Measurements from ENCODE around the gene UNC13C.

UNC13C gene

GRCh38 chr15:54547491-54547890, 569.2 kb downstream of the UNC13C start:
- Histone ChIP-seq H3K36me3 (ENCODE audit: insufficient read depth, low read depth, low read length) (no peaks in the 10 kb centered on the region), H3K27me3 (ENCODE audit: insufficient read depth, low read length) (no peaks in the 10 kb centered on the region), H3K27ac (ENCODE audit: low read length) (no peak overlapping the region), H3K9ac (ENCODE audit: low read depth, low read length) (no peak overlapping the region), H3K4me3 (ENCODE audit: low read length) (no peak overlapping the region), H3K4me1 (ENCODE audit: insufficient read depth, low read length) (no peaks in the 10 kb centered on the region), H3K9me3 (ENCODE audit: insufficient read depth, low read depth, low read length) (no peaks in the 10 kb centered on the region)

- Histone ChIP-seq H3K36me3 (ENCODE audit: insufficient read depth, low read depth, low read length) (no peaks in the 10 kb centered on the region), H3K4me3 (ENCODE audit: low read length) (no peak overlapping the region), H3K9me3 (ENCODE audit: insufficient read depth, low read depth, low read length) (no peaks in the 10 kb centered on the region), H3K27me3 (ENCODE audit: insufficient read depth, low read length) (no peaks in the 10 kb centered on the region), H3K27ac (ENCODE audit: low read length) (no peak overlapping the region), H3K4me1 (ENCODE audit: insufficient read depth, low read length) (no peaks in the 10 kb centered on the region), H3K9ac (ENCODE audit: low read depth, low read length) (no peak overlapping the region)
Measured at GRCh38 chr15:54550954-54551353, 572.7 kb downstream of the UNC13C start.

- Histone ChIP-seq H3K36me3 (ENCODE audit: insufficient read depth, low read depth, low read length) (no peaks in the 10 kb centered on the region), H3K4me3 (ENCODE audit: low read length) (no peak overlapping the region), H3K9ac (ENCODE audit: low read depth, low read length) (no peak overlapping the region), H3K4me1 (ENCODE audit: insufficient read depth, low read length) (no peaks in the 10 kb centered on the region), H3K27ac (ENCODE audit: low read length) (no peak overlapping the region), H3K27me3 (ENCODE audit: insufficient read depth, low read length) (no peaks in the 10 kb centered on the region), H3K9me3 (ENCODE audit: insufficient read depth, low read depth, low read length) (no peaks in the 10 kb centered on the region)
Measured at GRCh38 chr15:54556231-54556630, 578.0 kb downstream of the UNC13C start.

- Histone ChIP-seq H3K36me3 (ENCODE audit: insufficient read depth, low read depth, low read length) (no peaks in the 10 kb centered on the region), H3K4me1 (ENCODE audit: insufficient read depth, low read length) (no peaks in the 10 kb centered on the region), H3K9ac (ENCODE audit: low read depth, low read length) (no peak overlapping the region), H3K27ac (ENCODE audit: low read length) (no peak overlapping the region), H3K4me3 (ENCODE audit: low read length) (no peak overlapping the region), H3K9me3 (ENCODE audit: insufficient read depth, low read depth, low read length) (no peaks in the 10 kb centered on the region), H3K27me3 (ENCODE audit: insufficient read depth, low read length) (no peaks in the 10 kb centered on the region)
Measured at GRCh38 chr15:54559405-54560069, 581.3 kb downstream of the UNC13C start.

GRCh38 chr15:54560417-54560816, 582.2 kb downstream of the UNC13C start:
- H3K27ac ChIP-seq (ENCODE audit: low read length) = no peak overlapping the region
- no peaks in the 10 kb centered on the region for H3K36me3 ChIP-seq (ENCODE audit: insufficient read depth, low read depth, low read length)
- no peak overlapping the region for H3K9ac ChIP-seq (ENCODE audit: low read depth, low read length)
- H3K4me3 ChIP-seq (ENCODE audit: low read length) = no peak overlapping the region
- no peaks in the 10 kb centered on the region for H3K9me3 ChIP-seq (ENCODE audit: insufficient read depth, low read depth, low read length)
- no peaks in the 10 kb centered on the region for H3K4me1 ChIP-seq (ENCODE audit: insufficient read depth, low read length)
- no peaks in the 10 kb centered on the region for H3K27me3 ChIP-seq (ENCODE audit: insufficient read depth, low read length)

GRCh38 chr15:54564166-54564565, 585.9 kb downstream of the UNC13C start:
- Histone ChIP-seq H3K4me3 (ENCODE audit: low read length) (no peak overlapping the region), H3K4me1 (ENCODE audit: insufficient read depth, low read length) (no peaks in the 10 kb centered on the region), H3K9me3 (ENCODE audit: insufficient read depth, low read depth, low read length) (no peaks in the 10 kb centered on the region), H3K27me3 (ENCODE audit: insufficient read depth, low read length) (no peaks in the 10 kb centered on the region), H3K36me3 (ENCODE audit: insufficient read depth, low read depth, low read length) (no peaks in the 10 kb centered on the region), H3K27ac (ENCODE audit: low read length) (no peak overlapping the region), H3K9ac (ENCODE audit: low read depth, low read length) (no peak overlapping the region)

GRCh38 chr15:54566654-54567053, 588.4 kb downstream of the UNC13C start:
- H3K4me3 ChIP-seq (ENCODE audit: low read length) = no peak overlapping the region
- H3K27me3 ChIP-seq (ENCODE audit: insufficient read depth, low read length) = no peaks in the 10 kb centered on the region
- H3K9ac ChIP-seq (ENCODE audit: low read depth, low read length) = no peak overlapping the region
- H3K4me1 ChIP-seq (ENCODE audit: insufficient read depth, low read length) = no peaks in the 10 kb centered on the region
- H3K36me3 ChIP-seq (ENCODE audit: insufficient read depth, low read depth, low read length) = no peaks in the 10 kb centered on the region
- H3K27ac ChIP-seq (ENCODE audit: low read length) = no peak overlapping the region
- H3K9me3 ChIP-seq (ENCODE audit: insufficient read depth, low read depth, low read length) = no peaks in the 10 kb centered on the region

GRCh38 chr15:54567408-54568035, 589.3 kb downstream of the UNC13C start:
- Histone ChIP-seq H3K9me3 (ENCODE audit: insufficient read depth, low read depth, low read length) (no peaks in the 10 kb centered on the region), H3K4me3 (ENCODE audit: low read length) (no peak overlapping the region), H3K27ac (ENCODE audit: low read length) (no peak overlapping the region), H3K27me3 (ENCODE audit: insufficient read depth, low read length) (no peaks in the 10 kb centered on the region), H3K4me1 (ENCODE audit: insufficient read depth, low read length) (no peaks in the 10 kb centered on the region), H3K36me3 (ENCODE audit: insufficient read depth, low read depth, low read length) (no peaks in the 10 kb centered on the region), H3K9ac (ENCODE audit: low read depth, low read length) (no peak overlapping the region)

- no peaks in the 10 kb centered on the region for H3K27me3 ChIP-seq (ENCODE audit: insufficient read depth, low read length)
- no peak overlapping the region for H3K9ac ChIP-seq (ENCODE audit: low read depth, low read length)
- no peak overlapping the region for H3K27ac ChIP-seq (ENCODE audit: low read length)
- no peak overlapping the region for H3K4me3 ChIP-seq (ENCODE audit: low read length)
- no peaks in the 10 kb centered on the region for H3K9me3 ChIP-seq (ENCODE audit: insufficient read depth, low read depth, low read length)
- no peaks in the 10 kb centered on the region for H3K4me1 ChIP-seq (ENCODE audit: insufficient read depth, low read length)
- no peaks in the 10 kb centered on the region for H3K36me3 ChIP-seq (ENCODE audit: insufficient read depth, low read depth, low read length)
Measured at GRCh38 chr15:54568381-54568780, 590.1 kb downstream of the UNC13C start.

- Histone ChIP-seq H3K9me3 (ENCODE audit: insufficient read depth, low read depth, low read length) (no peaks in the 10 kb centered on the region), H3K4me3 (ENCODE audit: low read length) (no peak overlapping the region), H3K36me3 (ENCODE audit: insufficient read depth, low read depth, low read length) (no peaks in the 10 kb centered on the region), H3K9ac (ENCODE audit: low read depth, low read length) (no peak overlapping the region), H3K27me3 (ENCODE audit: insufficient read depth, low read length) (no peaks in the 10 kb centered on the region), H3K4me1 (ENCODE audit: insufficient read depth, low read length) (no peaks in the 10 kb centered on the region), H3K27ac (ENCODE audit: low read length) (no peak overlapping the region)
Measured at GRCh38 chr15:54571576-54571975, 593.3 kb downstream of the UNC13C start.

- Histone ChIP-seq H3K9me3 (ENCODE audit: insufficient read depth, low read depth, low read length) (no peaks in the 10 kb centered on the region), H3K9ac (ENCODE audit: low read depth, low read length) (no peak overlapping the region), H3K4me1 (ENCODE audit: insufficient read depth, low read length) (0 out of 2 replicates have a peak, but pooled peaks cover 3% of the 10 kb centered on the region), H3K4me3 (ENCODE audit: low read length) (no peak overlapping the region), H3K36me3 (ENCODE audit: insufficient read depth, low read depth, low read length) (no peaks in the 10 kb centered on the region), H3K27ac (ENCODE audit: low read length) (no peak overlapping the region), H3K27me3 (ENCODE audit: insufficient read depth, low read length) (no peaks in the 10 kb centered on the region)
Measured at GRCh38 chr15:54575586-54575985, 597.3 kb downstream of the UNC13C start.

GRCh38 chr15:54576298-54576935, 598.2 kb downstream of the UNC13C start:
- no peaks in the 10 kb centered on the region for H3K27me3 ChIP-seq (ENCODE audit: insufficient read depth, low read length)
- H3K36me3 ChIP-seq (ENCODE audit: insufficient read depth, low read depth, low read length) = no peaks in the 10 kb centered on the region
- H3K4me3 ChIP-seq (ENCODE audit: low read length) = no peak overlapping the region
- H3K9me3 ChIP-seq (ENCODE audit: insufficient read depth, low read depth, low read length) = no peaks in the 10 kb centered on the region
- H3K27ac ChIP-seq (ENCODE audit: low read length) = no peak overlapping the region
- H3K4me1 ChIP-seq (ENCODE audit: insufficient read depth, low read length) = 0 out of 2 replicates have a peak, but pooled peaks cover 3% of the 10 kb centered on the region
- no peak overlapping the region for H3K9ac ChIP-seq (ENCODE audit: low read depth, low read length)

Measured in iPS-20b (cell line).